NCI-H2171 treated with DMSO at 0.1 percent for 48 hours (cell line): ENCODE measurements around the gene GNB4.

ENCODE experiments used
- DNase-seq: peaks from one replicate; lab custom pipeline; 2025; lab: John Stamatoyannopoulos, UW

The GNB4 gene

DNA sequence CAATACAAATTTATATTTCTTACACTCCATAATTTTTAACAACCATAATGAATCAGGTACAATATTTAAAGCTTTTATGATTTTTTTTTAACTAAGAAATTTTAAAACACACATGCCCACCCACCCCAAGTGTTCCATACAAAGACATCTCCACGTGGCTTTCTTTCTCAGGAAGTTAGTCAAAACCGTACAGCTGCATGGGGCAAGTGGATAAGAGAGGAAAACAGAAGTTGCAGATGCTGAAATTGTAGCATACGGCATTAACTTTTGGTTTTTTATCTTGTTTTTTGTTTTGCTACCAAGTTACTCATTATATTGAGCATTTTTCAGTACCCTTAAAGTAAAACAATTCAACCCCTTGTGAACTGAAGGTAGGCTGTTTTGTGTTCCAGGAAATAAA, 14.8 kb downstream of the GNB4 start:
- no peak for DNase-seq

DNA sequence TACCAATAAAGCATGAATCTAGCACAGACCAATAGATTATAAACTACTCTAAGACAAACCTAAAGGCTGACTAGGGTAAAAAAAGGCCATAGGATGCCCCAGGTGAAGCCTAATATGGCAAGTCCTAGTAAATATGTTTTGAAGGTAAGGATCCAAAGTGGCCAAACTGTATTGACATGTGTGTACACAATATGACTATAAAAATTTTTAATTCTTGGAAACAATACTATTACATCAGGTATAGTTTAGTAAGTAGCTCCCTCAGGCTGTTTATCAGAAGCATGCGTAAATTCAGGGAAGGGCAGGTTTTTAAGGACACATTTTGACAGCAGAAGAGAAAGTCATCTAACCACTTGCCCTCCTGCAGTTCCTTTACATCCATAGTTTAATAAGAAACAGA, 18.8 kb downstream of the GNB4 start:
- DNase-seq, result no peak

DNA sequence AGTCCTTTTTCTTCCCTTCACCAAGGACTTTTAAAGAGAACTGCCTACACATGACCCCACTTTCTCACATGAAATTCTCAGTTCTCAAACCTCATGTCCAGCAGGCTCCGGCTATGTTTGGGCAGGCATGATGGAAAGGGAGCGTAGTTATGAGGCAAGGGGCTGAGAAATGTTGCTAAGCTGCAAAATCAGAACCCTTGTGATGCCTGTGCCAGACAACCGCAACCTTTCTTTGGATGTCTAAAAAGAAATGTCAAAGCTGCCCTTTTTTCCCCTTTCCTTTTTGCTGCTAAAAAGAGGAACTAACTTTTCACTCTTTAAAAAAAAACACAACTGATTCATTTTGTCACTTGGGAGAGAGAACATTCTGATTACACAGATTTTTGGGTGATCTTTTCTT, 19.2 kb downstream of the GNB4 start:
- no peak for DNase-seq

DNA sequence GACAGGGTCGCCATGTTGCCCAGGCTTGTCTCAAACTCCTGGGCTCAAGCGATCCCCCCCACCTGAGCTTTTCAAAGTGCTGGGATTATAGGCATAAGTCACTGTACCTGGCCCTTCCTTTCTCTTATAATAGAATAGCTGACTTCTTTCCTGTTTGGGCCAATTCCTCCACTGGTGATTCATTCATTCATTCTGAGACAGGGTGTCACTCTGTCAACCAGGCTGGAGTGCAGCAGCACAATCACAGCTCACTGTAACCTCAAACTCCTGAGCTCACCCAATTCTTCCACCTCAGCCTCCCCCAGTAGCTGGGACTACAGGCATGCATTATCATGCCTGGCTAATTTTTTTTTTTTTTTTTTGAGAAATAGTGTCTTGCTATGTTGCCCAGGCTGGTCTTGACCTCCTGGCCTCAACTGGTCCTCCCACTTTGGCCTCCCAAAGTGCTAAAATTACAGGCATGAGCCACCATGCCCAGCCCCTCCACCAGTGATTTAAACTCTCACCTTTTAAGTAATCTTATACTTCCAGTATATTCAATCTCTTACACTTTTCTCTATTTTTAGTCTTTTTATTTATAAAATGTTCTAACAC, 20.9 kb downstream of the GNB4 start:
- DNase-seq, result no peak

DNA sequence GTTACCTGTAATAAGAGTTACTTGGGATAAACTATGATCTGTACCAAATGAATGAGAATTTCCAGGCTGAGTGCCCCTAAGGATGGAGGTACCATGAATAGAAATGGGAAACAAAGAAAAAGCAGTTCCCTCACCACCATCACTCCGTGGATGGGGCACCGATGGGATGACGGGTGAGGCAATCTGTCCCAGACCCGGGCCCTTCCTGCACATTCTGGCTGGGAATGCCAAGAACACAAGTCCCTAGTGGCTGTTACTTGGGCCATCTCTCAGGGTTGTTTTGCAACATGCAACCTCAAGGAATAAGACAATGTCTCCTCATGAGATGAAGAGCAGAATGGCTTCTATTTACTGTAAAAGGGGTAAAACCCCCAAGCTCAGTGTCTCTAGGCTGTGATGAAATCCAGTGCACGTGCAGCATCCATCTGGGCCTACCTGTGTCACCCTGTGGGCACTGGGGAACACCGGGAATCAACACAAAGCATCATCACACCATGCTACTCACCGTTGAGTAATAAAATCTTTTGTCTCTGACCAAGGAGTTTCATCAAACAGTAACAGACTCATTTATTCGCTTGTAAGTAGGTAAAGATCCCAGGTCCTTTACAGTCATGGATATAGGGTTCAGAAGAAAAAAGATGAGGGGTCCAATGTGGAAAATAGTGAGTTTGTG, 22.3 kb downstream of the GNB4 start:
- no peak for DNase-seq

DNA sequence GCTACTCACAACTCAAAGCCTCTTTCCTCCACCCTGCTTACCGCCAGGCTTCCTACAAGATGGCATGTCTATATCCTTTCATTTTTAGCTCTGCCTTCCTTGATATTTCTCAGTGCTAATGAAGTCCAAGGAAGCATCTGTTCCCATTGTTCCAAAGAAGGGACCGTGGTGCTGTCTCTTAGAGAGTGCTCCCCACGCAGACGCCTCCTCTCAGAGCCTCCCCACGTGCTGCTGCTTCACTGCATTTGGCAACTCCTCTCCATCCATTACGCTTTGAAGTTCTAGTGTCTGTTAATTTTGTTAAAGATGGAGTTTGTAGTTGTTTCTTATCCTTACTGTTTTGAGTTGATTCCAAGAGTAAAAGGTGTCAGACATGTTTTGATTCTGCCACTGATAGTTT, 26.2 kb downstream of the GNB4 start:
- no peak for DNase-seq

DNA sequence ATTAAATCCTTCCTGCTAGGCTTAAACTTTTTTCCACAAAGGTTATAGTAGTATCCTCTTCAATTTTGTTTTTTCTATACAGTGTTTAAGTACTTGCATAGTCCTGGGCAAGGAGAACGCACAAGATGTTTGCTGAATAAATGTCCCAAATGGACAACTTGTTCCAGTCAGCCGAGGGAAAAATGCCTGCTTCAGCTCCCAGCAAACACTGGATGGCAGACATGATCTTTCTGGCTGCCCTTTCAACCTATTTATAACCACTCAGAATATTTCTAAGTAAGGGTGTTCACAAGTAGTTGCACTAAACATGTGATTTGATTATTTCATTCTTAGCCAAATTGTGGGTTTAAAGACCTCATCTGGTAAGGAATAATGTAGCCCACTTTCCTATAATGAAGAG, 29.8 kb downstream of the GNB4 start:
- DNase-seq, result peak; percentile 9

DNA sequence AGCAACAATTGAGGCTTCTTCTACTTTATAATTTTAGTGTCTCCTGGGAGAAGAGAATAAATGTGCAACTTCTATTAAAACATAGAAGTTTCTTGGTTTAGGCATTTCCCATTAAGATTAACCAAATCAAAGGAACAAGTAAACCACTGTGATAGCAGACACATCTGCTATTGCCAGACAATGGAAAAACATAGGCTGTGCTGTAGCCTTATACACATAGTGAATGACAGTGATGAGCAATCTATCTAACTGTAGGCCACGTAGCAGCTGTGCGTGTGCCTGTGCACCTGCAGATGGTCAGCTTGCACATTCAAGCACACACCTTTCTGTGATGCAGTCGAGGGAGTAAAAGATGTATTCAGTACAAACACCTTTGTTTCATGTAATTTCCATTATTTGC, 32.7 kb downstream of the GNB4 start:
- no peak for DNase-seq

DNA sequence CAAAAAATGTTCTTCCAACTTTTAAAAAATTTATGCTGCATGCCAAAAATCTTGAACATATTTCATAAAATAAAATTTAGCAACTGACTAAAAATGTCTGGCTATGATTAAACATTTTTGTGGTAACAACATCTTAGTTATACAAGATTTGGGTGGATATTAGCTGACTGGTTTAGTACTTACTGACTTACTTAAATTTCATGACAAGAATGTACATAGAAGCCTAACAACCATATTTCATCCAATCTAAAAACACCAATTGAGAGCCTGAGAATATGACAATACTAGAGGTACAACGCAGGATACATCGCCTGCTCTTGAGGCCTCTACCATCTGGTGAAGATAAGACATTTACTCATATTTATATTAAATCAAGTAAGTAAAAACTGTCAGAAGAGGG, 34.6 kb downstream of the GNB4 start:
- DNase-seq, result no peak

DNA sequence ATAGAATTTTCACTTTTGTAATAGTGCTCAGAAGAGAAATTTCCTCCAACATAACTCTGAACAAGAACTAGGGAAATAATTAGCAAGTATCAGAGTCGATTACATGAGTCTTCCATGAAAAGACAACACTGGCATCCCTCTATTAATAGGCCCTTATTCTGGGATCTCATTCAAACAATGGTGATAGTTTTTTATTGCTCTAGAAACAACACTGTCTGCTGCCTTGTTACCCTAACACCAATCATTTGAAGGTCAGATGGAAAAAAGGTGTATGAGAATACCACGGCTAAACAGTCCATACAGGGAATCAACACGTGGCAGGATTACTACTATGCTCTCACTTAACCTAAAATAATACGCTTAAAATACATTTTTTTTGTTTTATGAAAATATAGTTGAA, 35.9 kb downstream of the GNB4 start:
- DNase-seq, result no peak

DNA sequence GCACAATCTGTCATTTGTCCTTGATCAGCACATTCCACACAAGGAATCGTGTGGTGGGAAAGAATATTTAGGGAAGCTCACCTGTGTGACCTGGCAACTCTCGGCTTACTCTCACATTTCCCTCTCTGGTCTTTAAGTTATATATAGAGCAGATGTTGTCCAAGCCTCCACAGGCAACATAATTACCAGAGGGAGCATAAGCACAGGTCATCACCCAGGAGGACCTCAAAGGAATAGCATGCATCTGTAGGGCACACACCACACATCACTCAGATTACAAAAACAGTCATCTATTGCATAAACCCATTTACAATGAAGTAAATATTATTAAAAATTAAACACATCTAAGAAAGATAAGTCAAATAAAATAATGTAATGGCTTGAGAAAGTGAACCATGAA, 36.5 kb downstream of the GNB4 start:
- DNase-seq, result no peak

DNA sequence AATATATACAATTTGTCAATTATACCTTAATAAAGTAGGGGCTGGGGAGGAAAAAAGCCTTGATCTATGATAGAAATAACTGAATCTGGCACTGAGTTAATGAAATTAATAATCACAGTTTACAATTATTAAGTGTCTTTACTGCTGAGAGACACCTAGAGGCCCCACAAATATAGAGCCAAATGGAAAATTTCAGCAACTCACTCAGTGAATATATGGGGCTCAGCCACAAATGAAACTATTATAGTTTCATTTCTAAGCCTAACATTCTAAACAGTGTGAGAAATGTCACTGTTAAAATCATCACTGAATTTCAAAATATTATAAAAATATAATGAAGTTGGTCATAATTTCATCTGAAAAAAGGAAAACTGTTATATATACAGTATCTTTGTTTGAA, 40.3 kb downstream of the GNB4 start:
- DNase-seq, result no peak

DNA sequence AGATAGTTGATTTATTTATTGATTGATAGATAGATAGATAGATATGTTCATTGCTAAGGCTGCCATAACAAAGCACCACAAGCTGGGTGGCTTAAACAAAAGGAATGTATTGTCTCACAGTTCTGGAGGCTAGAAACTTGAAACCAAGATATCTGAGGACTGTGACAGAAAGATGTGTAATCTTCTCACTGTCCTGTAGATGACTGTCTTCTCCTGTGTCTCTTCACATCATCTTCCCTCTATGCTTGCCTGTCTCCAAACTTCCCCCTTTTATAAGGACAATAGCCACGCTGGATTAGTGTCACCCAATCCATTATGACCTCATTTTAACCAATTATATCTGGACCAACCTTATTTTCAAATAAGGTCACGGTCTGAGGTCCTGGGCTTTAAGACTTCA, 40.9 kb downstream of the GNB4 start:
- DNase-seq, result no peak

DNA sequence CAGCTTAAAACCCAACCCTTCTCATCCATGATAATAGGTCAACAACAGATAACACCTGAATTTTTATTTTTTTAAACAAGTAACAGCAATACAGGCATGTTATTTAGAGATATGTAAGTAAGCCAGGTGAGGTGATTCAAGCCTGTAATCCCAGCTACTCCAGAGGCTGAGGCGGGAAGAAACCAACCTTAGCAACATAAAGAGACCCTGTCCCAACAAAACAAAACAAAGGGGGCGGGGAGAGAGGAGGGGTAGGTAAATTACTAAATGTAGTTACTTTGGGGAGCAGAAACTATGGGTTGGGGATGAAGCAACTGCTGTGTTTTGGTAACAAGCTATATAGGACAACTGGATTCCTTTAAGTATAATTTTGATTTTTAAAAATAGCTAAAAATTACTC, 47.0 kb downstream of the GNB4 start:
- DNase-seq, result no peak

DNA sequence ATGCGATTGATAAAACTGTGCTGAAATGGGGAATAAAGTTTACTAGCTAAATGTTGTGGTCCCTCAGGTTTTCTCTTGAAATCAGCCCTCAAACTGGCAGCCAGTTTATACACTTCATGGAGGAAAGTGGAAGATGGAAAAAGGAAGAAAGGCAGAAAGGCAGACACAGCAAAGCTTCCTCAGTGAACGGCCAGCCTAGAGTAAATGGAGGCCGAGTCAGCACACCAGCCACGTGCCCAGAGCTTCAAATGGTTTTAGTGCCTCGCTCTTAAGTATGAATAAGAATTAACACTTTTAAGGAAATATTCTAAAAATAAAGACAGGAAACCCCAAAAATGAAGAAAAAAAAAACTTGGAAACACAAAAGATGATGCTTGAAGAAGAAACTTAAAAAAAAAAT, 48.3 kb downstream of the GNB4 start:
- DNase-seq, result no peak

DNA sequence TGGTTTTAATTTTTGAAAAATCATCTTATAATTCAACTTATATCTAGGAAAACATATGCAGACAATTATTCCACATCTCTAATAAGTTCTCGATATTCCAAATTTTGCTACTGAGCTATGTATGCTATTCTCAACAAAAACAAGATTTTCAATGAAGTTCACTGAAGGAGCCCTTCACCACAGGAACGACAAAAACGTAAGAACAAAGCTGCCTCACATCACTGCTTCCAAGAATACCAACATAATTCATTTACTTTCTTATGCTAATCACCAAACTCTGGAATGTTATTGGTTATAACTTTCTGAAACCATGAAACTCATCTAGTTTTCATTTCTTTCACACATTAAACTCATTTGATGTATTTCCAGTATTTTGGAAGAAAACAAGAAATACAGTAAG, 49.7 kb downstream of the GNB4 start:
- DNase-seq, result no peak

DNA sequence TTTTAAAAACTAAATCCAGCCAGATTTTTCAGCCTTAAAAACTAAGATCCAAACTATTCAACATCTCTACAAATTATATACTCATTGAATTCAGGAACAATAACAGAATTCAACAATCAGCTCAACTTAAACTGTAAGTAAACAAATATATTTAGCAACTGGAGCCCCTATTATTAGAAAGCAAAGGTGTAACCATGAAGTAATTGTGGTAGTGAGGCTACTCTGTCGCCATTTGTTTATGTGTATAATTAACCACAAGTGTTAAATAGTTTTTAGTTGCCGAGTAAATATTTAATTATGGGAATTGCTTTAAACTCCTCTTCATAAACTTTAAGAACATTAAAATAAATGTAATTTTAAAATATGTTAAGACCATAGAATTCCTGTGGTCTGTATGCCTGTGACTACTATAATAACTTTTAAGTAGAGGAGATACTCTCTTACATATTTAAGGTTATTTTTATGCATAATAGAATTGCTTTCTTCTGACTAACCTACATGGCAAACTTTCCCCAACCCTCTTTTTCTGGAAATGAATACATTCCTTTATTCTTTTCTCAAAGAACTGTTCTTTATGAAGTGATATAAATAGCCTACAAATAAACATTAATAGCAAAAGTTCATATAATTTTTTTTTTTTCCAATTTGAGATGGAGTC, 52.6 kb downstream of the GNB4 start:
- no peak for DNase-seq

DNA sequence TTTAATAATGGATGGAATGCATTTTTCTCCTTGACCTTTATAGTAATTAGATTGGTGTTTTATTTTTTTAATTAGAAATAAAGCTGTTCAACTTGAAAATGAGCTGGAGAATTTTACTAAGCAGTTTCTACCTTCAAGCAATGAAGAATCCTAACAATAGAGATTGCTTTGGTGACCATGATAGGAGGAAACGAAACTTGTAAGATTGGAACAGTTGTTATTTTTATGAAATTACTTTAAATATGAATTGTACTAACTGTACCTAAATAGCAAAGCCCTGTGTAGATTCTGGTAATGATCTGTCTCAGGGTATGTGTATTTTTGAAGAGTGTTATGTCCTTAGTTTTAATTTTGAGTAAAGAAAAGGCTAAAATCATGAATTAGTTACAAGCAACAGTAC, 59.4 kb downstream of the GNB4 start:
- no peak for DNase-seq

DNA sequence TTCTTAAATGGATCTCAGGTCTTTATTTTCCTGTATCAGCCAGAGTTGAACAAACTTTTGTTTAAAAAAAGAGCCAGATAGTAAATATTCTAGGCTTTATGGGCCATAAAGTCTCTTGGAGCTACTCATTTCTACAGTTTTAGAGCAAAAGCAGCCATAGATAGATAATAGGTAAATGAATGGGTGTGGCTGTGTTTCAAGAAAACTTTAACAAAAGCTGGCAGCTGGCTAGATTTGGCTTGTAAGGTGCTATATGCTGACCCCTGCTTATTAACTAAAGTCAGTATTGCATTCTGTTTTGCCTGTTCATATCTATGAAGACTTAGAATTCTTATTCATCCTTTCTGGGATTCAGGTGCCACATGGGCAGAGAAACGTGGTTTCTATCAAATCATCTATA, 74.8 kb downstream of the GNB4 start:
- DNase-seq, result no peak

DNA sequence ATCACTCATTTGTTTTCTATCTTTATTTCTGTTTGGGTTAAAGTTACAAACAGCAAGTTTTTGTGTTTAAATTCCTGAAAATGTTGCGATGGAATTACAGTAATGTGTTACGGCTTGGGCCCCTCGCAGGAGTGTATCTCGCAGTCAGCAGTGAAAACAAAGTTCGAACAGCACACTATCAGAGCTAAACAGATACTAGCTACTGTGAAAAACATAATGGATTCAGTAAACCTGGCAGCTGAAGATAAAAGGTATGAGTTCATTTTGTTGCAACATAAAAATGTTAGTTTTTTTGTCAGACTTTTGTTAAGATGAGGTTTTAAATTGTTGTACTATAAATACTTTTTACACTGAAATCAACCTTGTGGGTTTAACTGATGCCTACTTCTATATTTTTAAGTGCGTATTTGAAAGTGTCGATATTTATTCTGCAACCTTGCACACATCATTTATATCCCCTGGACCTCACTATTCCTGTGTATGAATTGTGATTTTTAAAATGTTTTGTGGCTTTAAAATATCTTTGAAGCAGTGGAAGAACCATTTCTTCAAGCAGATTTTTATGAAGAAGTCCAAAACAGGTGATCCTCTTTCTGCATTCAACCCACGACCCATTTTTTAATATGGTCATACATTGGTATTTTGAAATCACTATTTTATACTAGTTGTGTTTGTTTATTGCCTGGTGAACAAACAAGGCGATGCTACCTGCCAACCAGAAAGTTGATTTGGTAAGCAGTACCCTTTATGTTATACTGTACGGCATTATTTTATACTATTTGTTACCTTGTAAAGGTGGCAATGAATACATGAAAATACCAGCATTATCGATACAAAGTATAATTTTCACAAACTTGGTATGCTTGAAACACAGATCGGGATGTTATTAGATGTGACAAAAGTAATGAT, 75.9 kb downstream of the GNB4 start:
- DNase-seq, result no peak

DNA sequence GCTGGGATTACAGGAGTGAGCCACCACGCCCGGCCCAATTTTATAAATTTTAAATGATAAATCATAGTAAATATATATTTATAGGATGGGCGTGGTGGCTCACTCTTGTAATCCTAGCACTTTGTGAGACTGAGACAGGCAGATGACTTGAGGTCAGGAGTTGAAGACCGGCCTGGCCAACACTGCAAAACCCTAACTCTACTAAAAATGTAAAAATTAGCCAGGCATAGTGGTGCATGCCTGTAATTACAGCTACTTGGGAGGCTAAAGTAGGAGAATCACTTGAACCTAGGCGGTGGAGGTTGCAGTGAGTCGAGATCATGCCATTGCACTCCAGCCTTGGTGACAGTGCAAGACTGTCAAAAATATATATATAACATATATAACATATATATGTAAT, 77.3 kb downstream of the GNB4 start:
- DNase-seq, result no peak

DNA sequence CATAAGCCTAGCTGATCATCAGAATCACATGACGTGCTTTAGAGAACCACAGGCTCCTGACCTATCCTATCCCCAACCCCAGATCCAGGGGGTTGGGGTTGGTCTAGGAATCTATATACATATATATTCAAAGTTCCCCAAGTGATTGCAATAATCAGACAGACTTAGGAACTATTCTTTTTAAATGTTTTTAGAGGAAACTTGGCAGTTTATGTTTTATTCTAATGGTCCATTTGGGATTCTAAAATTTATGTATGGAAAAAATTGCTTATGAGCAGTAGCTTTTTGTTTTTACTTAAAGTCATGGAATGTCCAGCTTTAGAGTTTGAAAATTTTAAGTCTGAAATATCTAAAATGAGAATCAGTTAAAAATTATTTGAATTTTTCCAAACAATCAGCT, 81.6 kb downstream of the GNB4 start:
- no peak for DNase-seq

DNA sequence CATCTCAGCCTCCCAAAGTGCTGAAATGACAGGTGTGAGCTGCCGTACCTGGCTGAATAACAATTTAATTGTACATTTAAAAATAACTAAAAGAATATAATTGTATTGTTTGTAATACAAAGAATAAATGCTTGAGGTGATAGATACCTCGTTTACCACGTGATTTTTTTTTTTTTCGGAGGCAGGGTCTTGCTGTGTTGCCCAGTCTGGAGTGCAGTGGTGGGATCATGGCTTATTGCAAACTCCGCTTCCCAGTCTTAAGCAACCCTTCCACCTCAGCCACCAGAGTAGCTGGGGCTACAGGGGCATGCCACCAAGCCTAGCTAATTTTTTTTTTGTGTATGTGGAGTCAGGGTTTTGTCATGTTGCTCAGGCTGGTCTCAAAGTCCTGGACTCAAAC, 87.9 kb downstream of the GNB4 start:
- no peak for DNase-seq
